Neural cell (in vitro differentiated cells): ENCODE data around the gene TMEM116. TPM values are rescaled to one million over a fixed set of nuclear protein-coding genes. Genes with fewer than 3 reads are reported as not detected.

Source experiments
- H2AFZ ChIP-seq: fragments of 200-600, 300-800 bp; sonication (generic), shearing (Covaris generic); 2 replicates; pipeline ENCODE4 v1.6.0; 2014; ENCODE audit warnings: low read depth, mild to moderate bottlenecking, antibody characterized with exemption, low read length, moderate library complexity
- H3F3A ChIP-seq: fragments of 200-600 bp; shearing (Covaris generic); 2 replicates; pipeline ENCODE4 v1.6.1; 2016; ENCODE audit warnings: mild to moderate bottlenecking, moderate library complexity, mixed read lengths, antibody characterized with exemption, low read length; ENCODE audit not compliant: insufficient read depth, poor library complexity, severe bottlenecking
- H3K27ac ChIP-seq: fragments of 200-600, 300-800 bp; sonication (generic), shearing (Covaris generic); 2 replicates; pipeline ENCODE4 v1.5.1; 2014; ENCODE audit warnings: mild to moderate bottlenecking, low read length, moderate library complexity
- H3K27me3 ChIP-seq: fragments of 300-800, 200-600 bp; sonication (generic), shearing (Covaris generic); 2 replicates; pipeline ENCODE4 v1.6.0; 2014; ENCODE audit warnings: mild to moderate bottlenecking, low read depth, low read length, moderate library complexity; ENCODE audit not compliant: insufficient read depth
- H3K36me3 ChIP-seq: fragments of 300-800, 200-600 bp; sonication (generic), shearing (Covaris generic); 2 replicates; pipeline ENCODE4 v1.5.1; 2014; ENCODE audit warnings: mild to moderate bottlenecking, antibody characterized with exemption, low read length, moderate library complexity; ENCODE audit not compliant: insufficient read depth
- H3K4me2 ChIP-seq: fragments of 300-800, 200-600 bp; sonication (generic), shearing (Covaris generic); 2 replicates; pipeline ENCODE4 v1.6.0; 2014; ENCODE audit warnings: mild to moderate bottlenecking, low read length
- H3K4me3 ChIP-seq: fragments of 300-800, 200-600 bp; sonication (generic), shearing (Covaris generic); 2 replicates; pipeline ENCODE4 v1.5.1; 2014; ENCODE audit warnings: mild to moderate bottlenecking, low read length, moderate library complexity
- H3K79me2 ChIP-seq: fragments of 200-600 bp; shearing (Covaris generic); replicated peaks from 2 replicates; pipeline ENCODE4 v1.6.0; 2014; ENCODE audit warnings: mild to moderate bottlenecking, low read length, moderate library complexity; ENCODE audit not compliant: insufficient read depth
- H3K9ac ChIP-seq: fragments of 300-800, 200-600 bp; sonication (generic), shearing (Covaris generic); 2 replicates; pipeline ENCODE4 v1.6.1; 2016; ENCODE audit warnings: mild to moderate bottlenecking, low read length, mixed read lengths
- H3K9me2 ChIP-seq: fragments of 200-600 bp; shearing (Covaris generic); 2 replicates; pipeline ENCODE4 v1.6.1; 2016; ENCODE audit warnings: mild to moderate bottlenecking, low read length, mixed read lengths; ENCODE audit not compliant: insufficient read depth
- H3K9me3 ChIP-seq: fragments of 200-600, 300-800 bp; sonication (generic), shearing (Covaris generic); 2 replicates; pipeline ENCODE4 v1.6.1; 2016; ENCODE audit warnings: mild to moderate bottlenecking, mixed run types, low read length, moderate library complexity, mixed read lengths
- H4K20me1 ChIP-seq: fragments of 200-600 bp; shearing (Covaris generic); 2 replicates; pipeline ENCODE4 v1.6.1; 2016; ENCODE audit warnings: mild to moderate bottlenecking, mixed run types; ENCODE audit not compliant: insufficient read depth
- EP300 ChIP-seq: fragments of 450-650 bp; conservative IDR thresholded peaks from 2 replicates; pipeline ENCODE4 v1.6.1; 2014; ENCODE audit warnings: antibody characterized with exemption, mild to moderate bottlenecking, moderate library complexity; ENCODE audit not compliant: poor library complexity, severe bottlenecking
- EZH2 ChIP-seq: fragments of 200-600, 300-800 bp; shearing (Covaris generic), sonication (generic); IDR thresholded peaks from 2 replicates; pipeline ENCODE4 v1.6.1; 2014; ENCODE audit warnings: antibody characterized with exemption, low read length, borderline replicate concordance, mild to moderate bottlenecking; ENCODE audit not compliant: insufficient read depth, poor library complexity, severe bottlenecking
- MXI1 ChIP-seq: fragments of 450-650 bp; conservative IDR thresholded peaks from 2 replicates; pipeline ENCODE4 v1.6.1; 2014; ENCODE audit warnings: antibody characterized with exemption, mild to moderate bottlenecking; ENCODE audit not compliant: poor library complexity, severe bottlenecking
- POLR2AphosphoS5 ChIP-seq: IDR thresholded peaks from 2 replicates; pipeline ENCODE4 v1.6.1; 2012
- RAD21 ChIP-seq: fragments of 450-650 bp; conservative IDR thresholded peaks from 2 replicates; pipeline ENCODE4 v1.6.1; 2014; ENCODE audit warnings: antibody characterized with exemption, mild to moderate bottlenecking, moderate library complexity
- REST ChIP-seq: IDR thresholded peaks from 2 replicates; pipeline ENCODE4 v1.6.1; 2012; ENCODE audit warnings: borderline replicate concordance
- SMC3 ChIP-seq: fragments of 450-650 bp; conservative IDR thresholded peaks from 2 replicates; pipeline ENCODE4 v1.6.1; 2014; ENCODE audit warnings: antibody characterized with exemption, mild to moderate bottlenecking, moderate library complexity; ENCODE audit not compliant: poor library complexity
- TAF1 ChIP-seq: IDR thresholded peaks from 2 replicates; pipeline ENCODE4 v1.6.1; 2012; ENCODE audit warnings: low read depth
- polyA plus RNA-seq: library from polyadenylated mRNA; depleted of rRNA; stranded (reverse); fragments of >200 nt; gene quantifications from 2 replicates; pipeline ENCODE4 v1.2.3, GENCODE V29; 2014
- TF ChIP-seq, protein P1 (sequence below): fragments of 450-650 bp; IDR thresholded peaks from 2 replicates; pipeline ENCODE4 v1.5.1; 2014; ENCODE audit warnings: antibody characterized with exemption, mild to moderate bottlenecking, moderate library complexity; ENCODE audit not compliant: poor library complexity, severe bottlenecking

The TMEM116 gene
- polyA plus RNA-seq, 1 donor from 2014 or later = 15.4 TPM

GRCh38 chr12:111993292-111994150 lies 19.4 kb downstream of the TMEM116 start:
- no peak overlapping the region for H2AFZ ChIP-seq

GRCh38 chr12:111992464-111992863 lies 20.5 kb downstream of the TMEM116 start:
- Histone ChIP-seq H3K79me2 (no peaks in the 10 kb centered on the region), H3K36me3 (no peaks in the 10 kb centered on the region), H3K9me3 (no peaks in the 10 kb centered on the region), H3K27me3 (no peaks in the 10 kb centered on the region), H4K20me1 (no peaks in the 10 kb centered on the region), H3K9ac (no peak overlapping the region), H3K4me3 (no peak overlapping the region), H3K9me2 (no peaks in the 10 kb centered on the region), H2AFZ (no peak overlapping the region), H3F3A (no peaks in the 10 kb centered on the region), H3K27ac (no peak overlapping the region), H3K4me2 (no peak overlapping the region)
- no peak for TF ChIP-seq REST
- no peak for TF ChIP-seq POLR2AphosphoS5
- TF ChIP-seq, protein P1, sequence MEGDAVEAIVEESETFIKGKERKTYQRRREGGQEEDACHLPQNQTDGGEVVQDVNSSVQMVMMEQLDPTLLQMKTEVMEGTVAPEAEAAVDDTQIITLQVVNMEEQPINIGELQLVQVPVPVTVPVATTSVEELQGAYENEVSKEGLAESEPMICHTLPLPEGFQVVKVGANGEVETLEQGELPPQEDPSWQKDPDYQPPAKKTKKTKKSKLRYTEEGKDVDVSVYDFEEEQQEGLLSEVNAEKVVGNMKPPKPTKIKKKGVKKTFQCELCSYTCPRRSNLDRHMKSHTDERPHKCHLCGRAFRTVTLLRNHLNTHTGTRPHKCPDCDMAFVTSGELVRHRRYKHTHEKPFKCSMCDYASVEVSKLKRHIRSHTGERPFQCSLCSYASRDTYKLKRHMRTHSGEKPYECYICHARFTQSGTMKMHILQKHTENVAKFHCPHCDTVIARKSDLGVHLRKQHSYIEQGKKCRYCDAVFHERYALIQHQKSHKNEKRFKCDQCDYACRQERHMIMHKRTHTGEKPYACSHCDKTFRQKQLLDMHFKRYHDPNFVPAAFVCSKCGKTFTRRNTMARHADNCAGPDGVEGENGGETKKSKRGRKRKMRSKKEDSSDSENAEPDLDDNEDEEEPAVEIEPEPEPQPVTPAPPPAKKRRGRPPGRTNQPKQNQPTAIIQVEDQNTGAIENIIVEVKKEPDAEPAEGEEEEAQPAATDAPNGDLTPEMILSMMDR = no peak
- no peak for TF ChIP-seq EP300
- TF ChIP-seq SMC3 = no peak
- TF ChIP-seq TAF1 = no peak
- no peak for TF ChIP-seq EZH2
- no peak for TF ChIP-seq MXI1
- TF ChIP-seq RAD21 = no peak

More at GRCh38 chr12:111993292-111994150, 19.4 kb downstream of the TMEM116 start:
- Histone ChIP-seq H3K36me3 (no peaks in the 10 kb centered on the region), H3F3A (no peaks in the 10 kb centered on the region), H3K9ac (no peak overlapping the region), H3K9me2 (no peaks in the 10 kb centered on the region), H4K20me1 (no peaks in the 10 kb centered on the region), H3K27ac (no peak overlapping the region), H3K4me3 (no peak overlapping the region), H3K9me3 (no peaks in the 10 kb centered on the region), H3K27me3 (no peaks in the 10 kb centered on the region), H3K4me2 (no peak overlapping the region), H3K79me2 (no peaks in the 10 kb centered on the region)
- TF ChIP-seq MXI1 = no peak
